IMR-90 (cell line): ENCODE data around the gene GCGR.

Experiments
- BHLHE40 ChIP-seq: fragments of 150-350 bp; IDR thresholded peaks from 2 replicates; pipeline ENCODE4 v1.6.1; 2016; ENCODE audit warnings: mild to moderate bottlenecking, low read depth, low read length
- CEBPB ChIP-seq: IDR thresholded peaks from 2 replicates; pipeline ENCODE4 v1.6.1; 2012; ENCODE audit warnings: low read depth, low read length, improper control_type of control experiment
- CHD1 ChIP-seq: IDR thresholded peaks from 2 replicates; pipeline ENCODE4 v1.6.1; 2012; ENCODE audit warnings: low read depth, low read length, improper control_type of control experiment
- CTCF ChIP-seq: conservative IDR thresholded peaks from 2 replicates; pipeline ENCODE4 v1.5.1; 2012; ENCODE audit warnings: mild to moderate bottlenecking, low read depth, low read length, improper control_type of control experiment
- FOS ChIP-seq: fragments of 150-350 bp; IDR thresholded peaks from 2 replicates; pipeline ENCODE4 v1.6.1; 2016; ENCODE audit warnings: low read depth, low read length
- MXI1 ChIP-seq: IDR thresholded peaks from 2 replicates; pipeline ENCODE4 v1.6.1; 2012; ENCODE audit warnings: low read depth, mild to moderate bottlenecking, low read length, moderate library complexity, borderline replicate concordance
- POLR2A ChIP-seq: IDR thresholded peaks from 2 replicates; pipeline ENCODE4 v1.6.1; 2012; ENCODE audit warnings: mild to moderate bottlenecking, low read depth, low read length
- RCOR1 ChIP-seq: IDR thresholded peaks from 2 replicates; pipeline ENCODE4 v1.6.1; 2012; ENCODE audit warnings: mild to moderate bottlenecking, low read length, improper control_type of control experiment; ENCODE audit not compliant: insufficient replicate concordance
- RFX5 ChIP-seq: IDR thresholded peaks from 2 replicates; pipeline ENCODE4 v1.8.0; 2012; ENCODE audit warnings: low read depth, mild to moderate bottlenecking, low read length, moderate library complexity
- SMC3 ChIP-seq: fragments of 150-350 bp; IDR thresholded peaks from 2 replicates; pipeline ENCODE4 v1.6.1; 2016; ENCODE audit warnings: low read depth, mild to moderate bottlenecking, antibody characterized with exemption, low read length, moderate library complexity

GRCh38 chr17:81859906-81860755 lies 56.2 kb downstream of the GCGR start, which contains the start of gene P4HB:
- peak; percentile 65; the same call in 1 of the 2 replicates for TF ChIP-seq MXI1
- TF ChIP-seq CTCF, result no peak
- no peak for TF ChIP-seq SMC3
- peak; percentile 68; the same call in 1 of the 2 replicates for TF ChIP-seq CHD1
- TF ChIP-seq RFX5, result no peak
- peak; percentile 99 for TF ChIP-seq POLR2A
- no peak for TF ChIP-seq CEBPB
- TF ChIP-seq FOS, result no peak
- no peak for TF ChIP-seq BHLHE40
- TF ChIP-seq RCOR1, result no peak
